Peyer's patch (tissue), 4 donors: ENCODE measurements around the gene NPHS2.

Source experiments
- CTCF ChIP-seq, 6 experiments: fragments of 450-650 bp in 4 of 6; fragments of 200-600 bp in 2 of 6; sonication (generic) in 1 of 6; IDR thresholded peaks; one replicate each; pipeline ENCODE4 v1.5.1; 2017 to 2019; ENCODE audit warnings: antibody characterized with exemption in 6 of 6, mild to moderate bottlenecking in 3 of 6, moderate library complexity in 1 of 6
- POLR2A ChIP-seq, 2 donors: fragments of 450-650 bp; IDR thresholded peaks; one replicate each; pipeline ENCODE4 v1.5.1; 2017; ENCODE audit warnings: antibody characterized with exemption in 2 of 2, mild to moderate bottlenecking in 2 of 2, moderate library complexity in 2 of 2

- no peak for TF ChIP-seq CTCF (IDR thresholded peaks at IDR 0.05)
- TF ChIP-seq POLR2A (IDR thresholded peaks at IDR 0.05): no peak
These were observed 15.5 kb upstream of the NPHS2 start for GRCh38 chr1:179591253-179591591.
